Mesenchymal stem cell (in vitro differentiated cells and primary cell): ENCODE data around the gene PDLIM1.
"Not testable (repeated sequence)": the region's sequence is repeated elsewhere in the genome, so short reads cannot be mapped to it uniquely, and the experiment has no call there.

Experiments used
- DNase-seq: peaks from one replicate; pipeline ENCODE4 v3.0.0-alpha.2; 2013
- H2AFZ ChIP-seq: one replicate; pipeline ENCODE4 v1.6.1; 2013; ENCODE audit warnings: low read depth, mild to moderate bottlenecking, control low read depth, inconsistent platforms, low read length, moderate library complexity
- H2AK5ac ChIP-seq: 2 replicates; pipeline ENCODE4 v1.6.1; 2013; ENCODE audit warnings: low read length, moderate library complexity, mild to moderate bottlenecking, inconsistent platforms; ENCODE audit not compliant: severe bottlenecking
- H2BK120ac ChIP-seq: one replicate; pipeline ENCODE4 v1.6.1; 2013; ENCODE audit warnings: low read depth, mild to moderate bottlenecking, inconsistent platforms, low read length, moderate library complexity
- H2BK12ac ChIP-seq, 2 experiments: one replicate each; pipeline ENCODE4 v1.6.1; 2013; ENCODE audit warnings: inconsistent platforms in 2 of 2, low read length in 2 of 2, mild to moderate bottlenecking in 2 of 2, moderate library complexity in 2 of 2, control low read depth in 1 of 2
- H2BK15ac ChIP-seq: one replicate; pipeline ENCODE4 v1.6.1; 2013; ENCODE audit warnings: mild to moderate bottlenecking, low read depth, inconsistent platforms; ENCODE audit not compliant: poor library complexity, severe bottlenecking
- H2BK5ac ChIP-seq: 2 replicates; pipeline ENCODE4 v1.6.1; 2013; ENCODE audit warnings: low read depth, mild to moderate bottlenecking, low read length, control low read depth, inconsistent platforms; ENCODE audit not compliant: poor library complexity, severe bottlenecking
- H3K14ac ChIP-seq, 2 experiments: one replicate each; pipeline ENCODE4 v1.6.1; 2013; ENCODE audit warnings: inconsistent platforms in 2 of 2, low read length in 2 of 2, control low read depth in 1 of 2, mild to moderate bottlenecking in 1 of 2, moderate library complexity in 1 of 2
- H3K18ac ChIP-seq, 2 experiments: one replicate each; pipeline ENCODE4 v1.6.1; 2013; ENCODE audit warnings: inconsistent platforms in 2 of 2, low read length in 2 of 2, control low read depth in 1 of 2, low read depth in 1 of 2, mild to moderate bottlenecking in 1 of 2
- H3K23ac ChIP-seq, 2 experiments: one replicate each; pipeline ENCODE4 v1.6.1; 2013; ENCODE audit warnings: inconsistent platforms in 2 of 2, low read length in 2 of 2, mild to moderate bottlenecking in 2 of 2, moderate library complexity in 2 of 2, control low read depth in 1 of 2
- H3K27ac ChIP-seq: 2 replicates; pipeline ENCODE4 v1.5.1; 2013; ENCODE audit warnings: mild to moderate bottlenecking, moderate library complexity, low read length, control low read depth, inconsistent platforms; ENCODE audit not compliant: poor library complexity, severe bottlenecking
- H3K27me3 ChIP-seq, 2 experiments: 2 replicates each; pipeline versions ENCODE4 v1.6.1 to v1.7.0; 2013; ENCODE audit warnings: low read length in 2 of 2, mild to moderate bottlenecking in 2 of 2, moderate library complexity in 2 of 2, control low read depth in 1 of 2, inconsistent platforms in 1 of 2; ENCODE audit not compliant: control insufficient read depth in 1 of 2, insufficient read depth in 1 of 2
- H3K36me3 ChIP-seq, 2 experiments: 2 replicates each; pipeline versions ENCODE4 v1.6.1 to v1.7.0; 2013; ENCODE audit warnings: low read length in 2 of 2, control low read depth in 1 of 2, inconsistent platforms in 1 of 2, low read depth in 1 of 2, mild to moderate bottlenecking in 1 of 2; ENCODE audit not compliant: insufficient read depth in 2 of 2, control insufficient read depth in 1 of 2
- H3K4ac ChIP-seq, 2 experiments: one replicate each; pipeline ENCODE4 v1.6.1; 2013; ENCODE audit warnings: inconsistent platforms in 2 of 2, low read length in 2 of 2, mild to moderate bottlenecking in 2 of 2, moderate library complexity in 2 of 2, control low read depth in 1 of 2, low read depth in 1 of 2
- H3K4me1 ChIP-seq: 2 replicates; pipeline ENCODE4 v1.6.1; 2013; ENCODE audit warnings: low read depth, low read length, control low read depth; ENCODE audit not compliant: control insufficient read depth, insufficient read depth
- H3K4me2 ChIP-seq: 2 replicates; pipeline ENCODE4 v1.6.1; 2013; ENCODE audit warnings: low read length, mild to moderate bottlenecking, inconsistent platforms; ENCODE audit not compliant: poor library complexity, severe bottlenecking
- H3K4me3 ChIP-seq, 2 experiments: 2 replicates each; pipeline versions ENCODE4 v1.5.1 to v1.7.0; 2013; ENCODE audit warnings: low read length in 2 of 2, mild to moderate bottlenecking in 2 of 2, control low read depth in 1 of 2, low read depth in 1 of 2; ENCODE audit not compliant: insufficient read depth in 1 of 2
- H3K79me1 ChIP-seq: replicated peaks from 2 replicates; pipeline ENCODE4 v1.6.1; 2013; ENCODE audit warnings: mild to moderate bottlenecking, control low read depth, low read length, inconsistent platforms; ENCODE audit not compliant: poor library complexity, severe bottlenecking
- H3K9ac ChIP-seq: 2 replicates; pipeline ENCODE4 v1.7.0; 2013; ENCODE audit warnings: mild to moderate bottlenecking, low read length, moderate library complexity
- H3K9me3 ChIP-seq: 2 replicates; pipeline ENCODE4 v1.7.0; 2013; ENCODE audit warnings: mild to moderate bottlenecking, low read length; ENCODE audit not compliant: control insufficient read depth
- H4K8ac ChIP-seq: one replicate; pipeline ENCODE4 v1.6.1; 2013; ENCODE audit warnings: inconsistent platforms, mild to moderate bottlenecking, low read length, moderate library complexity
- H4K91ac ChIP-seq: one replicate; pipeline ENCODE4 v1.6.1; 2013; ENCODE audit warnings: mild to moderate bottlenecking, low read length, inconsistent platforms
- WGBS: methylation state at CpG from one replicate; pipeline ENCODE4 v1.1.7; 2013; ENCODE audit warnings: mixed read lengths; 5-methylcytosine and 5-hydroxymethylcytosine counted together

PDLIM1 gene

GRCh38 chr10:95229724-95230627 is 60.8 kb downstream of the PDLIM1 start:
- Histone ChIP-seq H3K27me3 (no peaks in the 10 kb centered on the region), H4K91ac (peak overlapping the region; percentile 40), H3K9me3 (peaks cover 24% of the 10 kb centered on the region), H3K4ac (no peak overlapping the region), H3K4me1 (peaks cover 16% of the 10 kb centered on the region), H2AK5ac (peak overlapping the region; percentile 50), H2BK120ac (peak overlapping the region; percentile 82), H2AFZ (no peak overlapping the region), H4K8ac (peak overlapping the region; percentile 96), H3K36me3 (peaks cover 0 to 18% of the 10 kb centered on the region in 2 experiments), H3K4me3 (peak overlapping the region in 1 of 2 experiments; percentile 66), H2BK15ac (no peak overlapping the region), H3K9ac (peak overlapping the region; percentile 64), H2BK5ac (peak overlapping the region; percentile 57), H3K18ac (peak overlapping the region; percentile 61 to 93), H3K79me1 (peaks cover under 1% of the 10 kb centered on the region), H2BK12ac (peak overlapping the region; percentile 73 to 75), H3K27ac (peak overlapping the region; percentile 100), H3K14ac (no peak overlapping the region), H3K4me2 (no peak overlapping the region), H3K23ac (no peak overlapping the region)
- 13% methylated on average over 10 of the region's 10 CpGs for WGBS
- peak; percentile 96 for DNase-seq

- H3K36me3 ChIP-seq: peaks cover 0 to 16% of the 10 kb centered on the region in 2 experiments
- H2AK5ac ChIP-seq: peak overlapping the region; percentile 41
- H2BK120ac ChIP-seq, H2AFZ ChIP-seq, H4K8ac ChIP-seq, H3K18ac ChIP-seq, H3K4me2 ChIP-seq, DNase-seq, H3K79me1 ChIP-seq, H2BK15ac ChIP-seq, H3K27me3 ChIP-seq, H3K14ac ChIP-seq, H4K91ac ChIP-seq, H3K4me3 ChIP-seq, H3K23ac ChIP-seq: not testable (repeated sequence)
- peaks cover 14% of the 10 kb centered on the region for H3K4me1 ChIP-seq
- H3K27ac ChIP-seq: peak overlapping the region; percentile 100
- peak overlapping the region; percentile 64 for H3K9ac ChIP-seq
- peak overlapping the region in 1 of 2 experiments; percentile 42 for H3K4ac ChIP-seq
- H3K9me3 ChIP-seq: peaks cover 24% of the 10 kb centered on the region
- peak overlapping the region; percentile 96 for H2BK5ac ChIP-seq
- 4% methylated on average over 13 of the region's 14 CpGs for WGBS
- H2BK12ac ChIP-seq: peak overlapping the region in 1 of 2 experiments; percentile 72
These were observed 61.7 kb downstream of the PDLIM1 start for GRCh38 chr10:95228934-95229723.

- H3K23ac ChIP-seq: no peak overlapping the region
These were observed 65.7 kb downstream of the PDLIM1 start for GRCh38 chr10:95225136-95225535.

GRCh38 chr10:95221124-95221523 is 69.7 kb downstream of the PDLIM1 start:
- H3K4ac ChIP-seq: no peak overlapping the region
- H3K9me3 ChIP-seq: no peaks in the 10 kb centered on the region
- no peak overlapping the region for H3K14ac ChIP-seq
- H3K9ac ChIP-seq: no peak overlapping the region
- no peak overlapping the region for H2AK5ac ChIP-seq
- H2BK120ac ChIP-seq: no peak overlapping the region
- 7% methylated on average over 4 of the region's 5 CpGs for WGBS
- peak overlapping the region; percentile 86 for H3K27ac ChIP-seq
- H3K4me1 ChIP-seq: peaks cover 2% of the 10 kb centered on the region
- no peak overlapping the region for H2AFZ ChIP-seq
- no peak overlapping the region for H2BK15ac ChIP-seq
- H2BK12ac ChIP-seq: no peak overlapping the region
- H3K4me3 ChIP-seq: no peak overlapping the region
- H3K27me3 ChIP-seq: no peaks in the 10 kb centered on the region
- no peak overlapping the region for H3K18ac ChIP-seq
- no peak for DNase-seq
- H4K8ac ChIP-seq: no peak overlapping the region
- no peak overlapping the region for H4K91ac ChIP-seq
- no peak overlapping the region for H3K23ac ChIP-seq
- no peaks in the 10 kb centered on the region for H3K79me1 ChIP-seq
- H2BK5ac ChIP-seq: no peak overlapping the region
- H3K36me3 ChIP-seq: no peaks in the 10 kb centered on the region
- H3K4me2 ChIP-seq: no peak overlapping the region

More at GRCh38 chr10:95225136-95225535, 65.7 kb downstream of the PDLIM1 start:
- peaks cover 6% of the 10 kb centered on the region for H3K4me1 ChIP-seq
- H3K4me2 ChIP-seq: no peak overlapping the region
- no peak overlapping the region for H2BK12ac ChIP-seq
- H3K18ac ChIP-seq: no peak overlapping the region
- peak overlapping the region; percentile 40 for H2AK5ac ChIP-seq
- H3K14ac ChIP-seq: no peak overlapping the region
- no peak overlapping the region for H3K4me3 ChIP-seq
- no peak for DNase-seq
- no peak overlapping the region for H2BK5ac ChIP-seq
- no peak overlapping the region for H3K4ac ChIP-seq
- H3K27ac ChIP-seq: no peak overlapping the region
- H3K9me3 ChIP-seq: peaks cover under 1% of the 10 kb centered on the region
- no peaks in the 10 kb centered on the region for H3K36me3 ChIP-seq
- H2BK120ac ChIP-seq: no peak overlapping the region
- 67% methylated on average over 1 of the region's 2 CpGs for WGBS
- no peak overlapping the region for H3K9ac ChIP-seq
- H2AFZ ChIP-seq: no peak overlapping the region
- no peak overlapping the region for H2BK15ac ChIP-seq
- no peaks in the 10 kb centered on the region for H3K79me1 ChIP-seq
- H4K91ac ChIP-seq: no peak overlapping the region
- no peaks in the 10 kb centered on the region for H3K27me3 ChIP-seq
- no peak overlapping the region for H4K8ac ChIP-seq
